Kidney epithelial cell (primary cell): ENCODE measurements around the gene FRMD1. TPM values are rescaled to one million over a fixed set of nuclear protein-coding genes. Genes with fewer than 3 reads are reported as not detected.

ENCODE experiments used
- DNase-seq: peaks from one replicate; pipeline ENCODE4 v3.0.0-alpha.2; 2010; ENCODE audit warnings: low read depth
- H3K27me3 ChIP-seq: 2 replicates; pipeline ENCODE4 v1.6.0; 2011; ENCODE audit warnings: low read length; ENCODE audit not compliant: control insufficient read depth, insufficient read depth
- H3K36me3 ChIP-seq: 2 replicates; pipeline ENCODE4 v1.5.1; 2011; ENCODE audit warnings: low read length; ENCODE audit not compliant: control insufficient read depth, insufficient read depth
- H3K4me3 ChIP-seq: 2 replicates; pipeline ENCODE4 v1.5.1; 2011; ENCODE audit warnings: low read depth, mild to moderate bottlenecking, control low read depth, low read length
- CTCF ChIP-seq: IDR thresholded peaks from 2 replicates; pipeline ENCODE4 v1.5.1; 2011; ENCODE audit warnings: mild to moderate bottlenecking, moderate library complexity, low read length, control low read depth, inconsistent platforms; ENCODE audit not compliant: insufficient read depth, poor library complexity, severe bottlenecking
- total RNA-seq: library from RNA; depleted of rRNA; stranded (reverse); fragments of >200 nt; gene quantifications from 2 replicates; pipeline ENCODE4 v1.2.3, GENCODE V29; 2015

Gene FRMD1
- total RNA-seq, 1 donor from 2014 or later = not detected

GRCh38 chr6:168027521-168027920, 51.5 kb downstream of the FRMD1 start:
- no peak for DNase-seq
- Histone ChIP-seq H3K4me3 (no peak overlapping the region), H3K36me3 (no peaks in the 10 kb centered on the region), H3K27me3 (no peaks in the 10 kb centered on the region)
- no peak for TF ChIP-seq CTCF

- TF ChIP-seq CTCF = no peak
- Histone ChIP-seq H3K4me3 (no peak overlapping the region), H3K36me3 (no peaks in the 10 kb centered on the region), H3K27me3 (no peaks in the 10 kb centered on the region)
- DNase-seq = no peak
Observed at GRCh38 chr6:168026925-168027324, 52.1 kb downstream of the FRMD1 start.

- Histone ChIP-seq H3K36me3 (no peaks in the 10 kb centered on the region), H3K27me3 (no peaks in the 10 kb centered on the region), H3K4me3 (no peak overlapping the region)
- DNase-seq = no peak
- TF ChIP-seq CTCF = no peak
Observed at GRCh38 chr6:168025831-168026710, 52.9 kb downstream of the FRMD1 start.

- no peak for DNase-seq
- TF ChIP-seq CTCF = no peak
- Histone ChIP-seq H3K27me3 (no peaks in the 10 kb centered on the region), H3K36me3 (no peaks in the 10 kb centered on the region), H3K4me3 (no peak overlapping the region)
Observed at GRCh38 chr6:168024951-168025510, 54.0 kb downstream of the FRMD1 start.

- H3K36me3 ChIP-seq = no peaks in the 10 kb centered on the region
- no peak overlapping the region for H3K4me3 ChIP-seq
- no peak for DNase-seq
- no peaks in the 10 kb centered on the region for H3K27me3 ChIP-seq
- TF ChIP-seq CTCF = no peak
Observed at GRCh38 chr6:168022488-168023321, 56.3 kb downstream of the FRMD1 start.
